HEK293 (cell line): ENCODE results near the gene CCSER2.

Source experiments
- OSR2 ChIP-seq: fragments of 450-650 bp; formaldehyde crosslinking; IDR thresholded peaks from 2 replicates; pipeline ENCODE4 v1.5.1; 2016; ENCODE audit warnings: missing biosample characterization, missing genetic modification characterization
- ZNF221 ChIP-seq: fragments of 450-650 bp; formaldehyde crosslinking; IDR thresholded peaks from 2 replicates; pipeline ENCODE4 v1.5.1; 2017; ENCODE audit warnings: missing biosample characterization, missing genetic modification characterization, borderline replicate concordance
- ZNF223 ChIP-seq: fragments of 450-650 bp; formaldehyde crosslinking; IDR thresholded peaks from 2 replicates; pipeline ENCODE4 v1.5.1; 2016; ENCODE audit warnings: missing biosample characterization, missing genetic modification characterization
- ZNF366 ChIP-seq: fragments of 450-650 bp; formaldehyde crosslinking; conservative IDR thresholded peaks from 2 replicates; pipeline ENCODE4 v1.5.1; 2016; ENCODE audit warnings: missing biosample characterization, missing genetic modification characterization
- ZNF416 ChIP-seq: fragments of 450-650 bp; formaldehyde crosslinking; IDR thresholded peaks from 2 replicates; pipeline ENCODE4 v1.5.1; 2016; ENCODE audit warnings: missing biosample characterization, missing genetic modification characterization
- ZNF510 ChIP-seq: fragments of 450-650 bp; formaldehyde crosslinking; IDR thresholded peaks from 2 replicates; pipeline ENCODE4 v1.5.1; 2018; ENCODE audit warnings: mild to moderate bottlenecking, missing genetic modification characterization, missing biosample characterization; ENCODE audit not compliant: insufficient replicate concordance
- ZNF654 ChIP-seq: fragments of 450-650 bp; formaldehyde crosslinking; IDR thresholded peaks from 2 replicates; pipeline ENCODE4 v1.5.1; 2016; ENCODE audit warnings: low read depth, missing biosample characterization, missing genetic modification characterization
- TF ChIP-seq, protein P1 (sequence below): fragments of 450-650 bp; formaldehyde crosslinking; IDR thresholded peaks from 2 replicates; pipeline ENCODE4 v1.5.1; 2016; ENCODE audit warnings: missing biosample characterization, missing genetic modification characterization
- TF ChIP-seq, protein P2 (sequence below): IDR thresholded peaks from 2 replicates; pipeline ENCODE4 v1.6.1; 2011; ENCODE audit warnings: mild to moderate bottlenecking, low read depth, low read length, borderline replicate concordance
- TF ChIP-seq, protein P3 (sequence below): fragments of 450-650 bp; formaldehyde crosslinking; IDR thresholded peaks from 2 replicates; pipeline ENCODE4 v1.5.1; 2016; ENCODE audit warnings: missing biosample characterization, missing genetic modification characterization, borderline replicate concordance
- TF ChIP-seq, protein P4 (sequence below): fragments of 450-650 bp; formaldehyde crosslinking; IDR thresholded peaks from 2 replicates; pipeline ENCODE4 v1.5.1; 2016; ENCODE audit warnings: missing biosample characterization, missing genetic modification characterization, borderline replicate concordance
- TF ChIP-seq, protein P5 (sequence below): sonication (generic); formaldehyde crosslinking; IDR thresholded peaks from 2 replicates; pipeline ENCODE4 v1.8.1; 2022; ENCODE audit warnings: mild to moderate bottlenecking, moderate library complexity, missing genetic modification reagents

DNA sequence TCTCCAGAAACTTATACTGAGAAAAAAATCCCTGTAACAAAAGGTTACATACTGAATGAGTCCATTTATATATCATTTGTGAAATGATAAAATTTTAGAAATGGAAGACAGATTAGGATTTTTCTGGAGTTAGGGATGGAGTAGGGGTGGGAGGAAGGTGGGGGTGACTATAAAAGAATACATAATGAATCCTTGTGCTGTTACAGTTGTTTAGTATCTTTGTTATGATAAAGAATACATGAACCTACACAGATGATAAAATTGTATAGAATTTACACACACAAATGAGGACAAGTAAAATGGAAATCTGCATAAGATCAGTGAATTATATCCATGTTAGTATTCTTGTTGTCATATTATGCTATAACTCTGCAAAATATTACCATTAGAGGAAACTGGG, 41.7 kb upstream of the CCSER2 start:
- TF ChIP-seq, protein P1, sequence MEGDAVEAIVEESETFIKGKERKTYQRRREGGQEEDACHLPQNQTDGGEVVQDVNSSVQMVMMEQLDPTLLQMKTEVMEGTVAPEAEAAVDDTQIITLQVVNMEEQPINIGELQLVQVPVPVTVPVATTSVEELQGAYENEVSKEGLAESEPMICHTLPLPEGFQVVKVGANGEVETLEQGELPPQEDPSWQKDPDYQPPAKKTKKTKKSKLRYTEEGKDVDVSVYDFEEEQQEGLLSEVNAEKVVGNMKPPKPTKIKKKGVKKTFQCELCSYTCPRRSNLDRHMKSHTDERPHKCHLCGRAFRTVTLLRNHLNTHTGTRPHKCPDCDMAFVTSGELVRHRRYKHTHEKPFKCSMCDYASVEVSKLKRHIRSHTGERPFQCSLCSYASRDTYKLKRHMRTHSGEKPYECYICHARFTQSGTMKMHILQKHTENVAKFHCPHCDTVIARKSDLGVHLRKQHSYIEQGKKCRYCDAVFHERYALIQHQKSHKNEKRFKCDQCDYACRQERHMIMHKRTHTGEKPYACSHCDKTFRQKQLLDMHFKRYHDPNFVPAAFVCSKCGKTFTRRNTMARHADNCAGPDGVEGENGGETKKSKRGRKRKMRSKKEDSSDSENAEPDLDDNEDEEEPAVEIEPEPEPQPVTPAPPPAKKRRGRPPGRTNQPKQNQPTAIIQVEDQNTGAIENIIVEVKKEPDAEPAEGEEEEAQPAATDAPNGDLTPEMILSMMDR (tag by site-specific recombination): no peak
- TF ChIP-seq ZNF510 (no peak), ZNF221 (tag by site-specific recombination) (no peak), ZNF416 (tag by site-specific recombination) (no peak), ZNF654 (tag by site-specific recombination) (no peak), ZNF366 (no peak), OSR2 (tag by site-specific recombination) (no peak), ZNF223 (tag by site-specific recombination) (no peak)
- TF ChIP-seq, protein P2, sequence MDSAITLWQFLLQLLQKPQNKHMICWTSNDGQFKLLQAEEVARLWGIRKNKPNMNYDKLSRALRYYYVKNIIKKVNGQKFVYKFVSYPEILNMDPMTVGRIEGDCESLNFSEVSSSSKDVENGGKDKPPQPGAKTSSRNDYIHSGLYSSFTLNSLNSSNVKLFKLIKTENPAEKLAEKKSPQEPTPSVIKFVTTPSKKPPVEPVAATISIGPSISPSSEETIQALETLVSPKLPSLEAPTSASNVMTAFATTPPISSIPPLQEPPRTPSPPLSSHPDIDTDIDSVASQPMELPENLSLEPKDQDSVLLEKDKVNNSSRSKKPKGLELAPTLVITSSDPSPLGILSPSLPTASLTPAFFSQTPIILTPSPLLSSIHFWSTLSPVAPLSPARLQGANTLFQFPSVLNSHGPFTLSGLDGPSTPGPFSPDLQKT: no peak
- TF ChIP-seq, protein P3, sequence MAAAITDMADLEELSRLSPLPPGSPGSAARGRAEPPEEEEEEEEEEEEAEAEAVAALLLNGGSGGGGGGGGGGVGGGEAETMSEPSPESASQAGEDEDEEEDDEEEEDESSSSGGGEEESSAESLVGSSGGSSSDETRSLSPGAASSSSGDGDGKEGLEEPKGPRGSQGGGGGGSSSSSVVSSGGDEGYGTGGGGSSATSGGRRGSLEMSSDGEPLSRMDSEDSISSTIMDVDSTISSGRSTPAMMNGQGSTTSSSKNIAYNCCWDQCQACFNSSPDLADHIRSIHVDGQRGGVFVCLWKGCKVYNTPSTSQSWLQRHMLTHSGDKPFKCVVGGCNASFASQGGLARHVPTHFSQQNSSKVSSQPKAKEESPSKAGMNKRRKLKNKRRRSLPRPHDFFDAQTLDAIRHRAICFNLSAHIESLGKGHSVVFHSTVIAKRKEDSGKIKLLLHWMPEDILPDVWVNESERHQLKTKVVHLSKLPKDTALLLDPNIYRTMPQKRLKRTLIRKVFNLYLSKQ (tag by site-specific recombination): no peak
- TF ChIP-seq, protein P4, sequence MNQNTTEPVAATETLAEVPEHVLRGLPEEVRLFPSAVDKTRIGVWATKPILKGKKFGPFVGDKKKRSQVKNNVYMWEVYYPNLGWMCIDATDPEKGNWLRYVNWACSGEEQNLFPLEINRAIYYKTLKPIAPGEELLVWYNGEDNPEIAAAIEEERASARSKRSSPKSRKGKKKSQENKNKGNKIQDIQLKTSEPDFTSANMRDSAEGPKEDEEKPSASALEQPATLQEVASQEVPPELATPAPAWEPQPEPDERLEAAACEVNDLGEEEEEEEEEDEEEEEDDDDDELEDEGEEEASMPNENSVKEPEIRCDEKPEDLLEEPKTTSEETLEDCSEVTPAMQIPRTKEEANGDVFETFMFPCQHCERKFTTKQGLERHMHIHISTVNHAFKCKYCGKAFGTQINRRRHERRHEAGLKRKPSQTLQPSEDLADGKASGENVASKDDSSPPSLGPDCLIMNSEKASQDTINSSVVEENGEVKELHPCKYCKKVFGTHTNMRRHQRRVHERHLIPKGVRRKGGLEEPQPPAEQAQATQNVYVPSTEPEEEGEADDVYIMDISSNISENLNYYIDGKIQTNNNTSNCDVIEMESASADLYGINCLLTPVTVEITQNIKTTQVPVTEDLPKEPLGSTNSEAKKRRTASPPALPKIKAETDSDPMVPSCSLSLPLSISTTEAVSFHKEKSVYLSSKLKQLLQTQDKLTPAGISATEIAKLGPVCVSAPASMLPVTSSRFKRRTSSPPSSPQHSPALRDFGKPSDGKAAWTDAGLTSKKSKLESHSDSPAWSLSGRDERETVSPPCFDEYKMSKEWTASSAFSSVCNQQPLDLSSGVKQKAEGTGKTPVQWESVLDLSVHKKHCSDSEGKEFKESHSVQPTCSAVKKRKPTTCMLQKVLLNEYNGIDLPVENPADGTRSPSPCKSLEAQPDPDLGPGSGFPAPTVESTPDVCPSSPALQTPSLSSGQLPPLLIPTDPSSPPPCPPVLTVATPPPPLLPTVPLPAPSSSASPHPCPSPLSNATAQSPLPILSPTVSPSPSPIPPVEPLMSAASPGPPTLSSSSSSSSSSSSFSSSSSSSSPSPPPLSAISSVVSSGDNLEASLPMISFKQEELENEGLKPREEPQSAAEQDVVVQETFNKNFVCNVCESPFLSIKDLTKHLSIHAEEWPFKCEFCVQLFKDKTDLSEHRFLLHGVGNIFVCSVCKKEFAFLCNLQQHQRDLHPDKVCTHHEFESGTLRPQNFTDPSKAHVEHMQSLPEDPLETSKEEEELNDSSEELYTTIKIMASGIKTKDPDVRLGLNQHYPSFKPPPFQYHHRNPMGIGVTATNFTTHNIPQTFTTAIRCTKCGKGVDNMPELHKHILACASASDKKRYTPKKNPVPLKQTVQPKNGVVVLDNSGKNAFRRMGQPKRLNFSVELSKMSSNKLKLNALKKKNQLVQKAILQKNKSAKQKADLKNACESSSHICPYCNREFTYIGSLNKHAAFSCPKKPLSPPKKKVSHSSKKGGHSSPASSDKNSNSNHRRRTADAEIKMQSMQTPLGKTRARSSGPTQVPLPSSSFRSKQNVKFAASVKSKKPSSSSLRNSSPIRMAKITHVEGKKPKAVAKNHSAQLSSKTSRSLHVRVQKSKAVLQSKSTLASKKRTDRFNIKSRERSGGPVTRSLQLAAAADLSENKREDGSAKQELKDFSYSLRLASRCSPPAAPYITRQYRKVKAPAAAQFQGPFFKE (tag by site-specific recombination): no peak
- TF ChIP-seq, protein P5, sequence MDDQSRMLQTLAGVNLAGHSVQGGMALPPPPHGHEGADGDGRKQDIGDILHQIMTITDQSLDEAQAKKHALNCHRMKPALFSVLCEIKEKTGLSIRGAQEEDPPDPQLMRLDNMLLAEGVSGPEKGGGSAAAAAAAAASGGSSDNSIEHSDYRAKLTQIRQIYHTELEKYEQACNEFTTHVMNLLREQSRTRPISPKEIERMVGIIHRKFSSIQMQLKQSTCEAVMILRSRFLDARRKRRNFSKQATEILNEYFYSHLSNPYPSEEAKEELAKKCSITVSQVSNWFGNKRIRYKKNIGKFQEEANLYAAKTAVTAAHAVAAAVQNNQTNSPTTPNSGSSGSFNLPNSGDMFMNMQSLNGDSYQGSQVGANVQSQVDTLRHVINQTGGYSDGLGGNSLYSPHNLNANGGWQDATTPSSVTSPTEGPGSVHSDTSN (CRISPR knock-in tag): no peak
